Measurements from ENCODE around the gene PELI2.

DNA sequence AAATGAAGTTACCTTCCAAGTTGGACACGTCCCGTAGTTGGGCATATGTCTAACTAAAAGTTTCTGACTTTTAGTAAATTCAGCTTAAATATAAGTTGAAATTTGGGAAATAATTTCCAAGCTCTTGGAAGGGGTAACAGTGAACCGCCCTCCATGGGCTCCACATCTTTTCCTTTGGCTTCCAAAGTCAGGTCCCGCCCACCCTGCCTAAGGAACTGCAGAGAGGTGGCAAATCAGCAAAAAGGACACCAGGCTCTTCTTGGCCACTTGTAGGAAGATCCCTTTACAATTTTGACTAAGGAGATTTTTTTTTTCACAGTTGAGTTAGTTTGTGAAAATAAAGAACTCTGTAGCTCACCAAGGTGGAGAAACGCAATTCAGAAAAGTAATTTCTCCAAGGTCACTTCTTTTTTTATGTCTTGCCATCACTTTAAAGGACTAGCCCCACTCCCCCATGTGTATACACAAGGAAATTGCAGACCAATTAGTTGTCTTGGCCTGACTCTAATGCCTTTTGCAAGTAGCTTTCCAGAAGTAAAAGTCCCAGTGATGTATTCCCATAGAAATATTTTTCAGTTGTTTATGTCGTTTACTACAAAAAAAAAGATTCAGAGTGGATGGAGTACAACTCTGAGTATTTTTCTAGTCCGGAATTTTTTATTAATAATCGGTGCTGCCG, 181.2 kb downstream of the PELI2 start:
- no peak for TF ChIP-seq POLR2A (IDR thresholded peaks at IDR 0.05)
- TF ChIP-seq, protein P1, sequence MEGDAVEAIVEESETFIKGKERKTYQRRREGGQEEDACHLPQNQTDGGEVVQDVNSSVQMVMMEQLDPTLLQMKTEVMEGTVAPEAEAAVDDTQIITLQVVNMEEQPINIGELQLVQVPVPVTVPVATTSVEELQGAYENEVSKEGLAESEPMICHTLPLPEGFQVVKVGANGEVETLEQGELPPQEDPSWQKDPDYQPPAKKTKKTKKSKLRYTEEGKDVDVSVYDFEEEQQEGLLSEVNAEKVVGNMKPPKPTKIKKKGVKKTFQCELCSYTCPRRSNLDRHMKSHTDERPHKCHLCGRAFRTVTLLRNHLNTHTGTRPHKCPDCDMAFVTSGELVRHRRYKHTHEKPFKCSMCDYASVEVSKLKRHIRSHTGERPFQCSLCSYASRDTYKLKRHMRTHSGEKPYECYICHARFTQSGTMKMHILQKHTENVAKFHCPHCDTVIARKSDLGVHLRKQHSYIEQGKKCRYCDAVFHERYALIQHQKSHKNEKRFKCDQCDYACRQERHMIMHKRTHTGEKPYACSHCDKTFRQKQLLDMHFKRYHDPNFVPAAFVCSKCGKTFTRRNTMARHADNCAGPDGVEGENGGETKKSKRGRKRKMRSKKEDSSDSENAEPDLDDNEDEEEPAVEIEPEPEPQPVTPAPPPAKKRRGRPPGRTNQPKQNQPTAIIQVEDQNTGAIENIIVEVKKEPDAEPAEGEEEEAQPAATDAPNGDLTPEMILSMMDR (IDR thresholded peaks at IDR 0.05 in 4 of 5, conservative IDR thresholded peaks at IDR 0.05 in 1 of 5): no peak
